ENCODE results near the gene IGSF23.

Gene IGSF23, protein sequence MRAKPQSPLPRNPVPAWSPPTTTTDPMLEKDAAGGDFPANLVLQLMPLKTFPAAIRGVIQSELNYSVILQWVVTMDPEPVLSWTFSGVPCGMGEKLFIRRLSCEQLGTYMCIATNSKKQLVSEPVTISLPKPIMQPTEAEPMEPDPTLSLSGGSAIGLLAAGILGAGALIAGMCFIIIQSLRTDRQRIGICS

DNA sequence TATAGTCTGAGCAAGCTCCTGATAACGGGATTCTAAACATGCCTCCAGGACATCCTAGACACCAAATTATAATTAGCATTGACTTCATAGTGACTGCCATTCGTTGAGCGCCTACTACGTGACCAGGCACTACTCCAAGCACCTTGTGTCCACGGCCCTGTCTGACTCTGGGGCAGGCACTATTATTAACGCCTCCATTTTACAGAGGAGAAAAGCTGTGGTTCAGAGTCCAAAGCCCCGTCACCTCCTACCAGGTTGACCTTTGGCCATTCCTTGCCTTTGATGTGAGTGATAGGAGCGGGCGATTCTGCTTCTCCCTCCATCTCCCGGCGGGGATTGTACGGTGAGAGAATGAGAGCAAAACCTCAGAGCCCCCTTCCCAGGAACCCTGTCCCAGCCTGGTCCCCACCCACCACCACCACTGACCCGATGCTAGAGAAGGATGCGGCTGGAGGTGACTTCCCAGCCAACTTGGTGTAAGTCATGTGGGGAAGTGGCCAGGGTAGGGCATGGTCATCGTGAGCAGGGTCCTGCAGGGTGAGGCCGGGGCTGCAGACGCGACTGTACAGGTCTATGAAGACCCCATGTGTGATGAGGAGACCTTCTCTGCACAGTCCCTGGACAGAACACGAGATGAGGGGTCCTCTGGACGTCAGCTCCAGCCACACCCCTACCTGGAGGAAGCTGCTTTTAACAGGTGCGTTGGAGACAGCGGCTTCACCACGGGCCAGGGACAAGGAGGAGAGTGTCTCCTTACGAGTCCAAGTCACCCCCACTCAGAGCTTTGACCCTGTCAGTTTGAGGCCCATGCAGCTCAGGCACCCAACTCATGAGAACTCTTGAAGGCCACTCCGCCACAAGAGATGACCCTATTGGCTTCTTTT is at the start of gene IGSF23:
Gene IGSF23, plus strand, starts transcription at position 269 of the 884 bp plus-strand sequence. Its CDS starts 83 bp downstream, at position 352.
- no peak within 1 kb of the TSS for H3K4me3 Mint-ChIP-seq
- no peaks in the 10 kb centered on the region for H3K27me3 Mint-ChIP-seq (ENCODE audit: low read depth)
- H3K36me3 Mint-ChIP-seq (ENCODE audit: low read depth), result no peaks in the 10 kb centered on the region
- H3K4me1 Mint-ChIP-seq (ENCODE audit: low read depth), result no peaks in the 10 kb centered on the region
- no peaks in the 10 kb centered on the region for H3K9me3 Mint-ChIP-seq
- H3K27ac Mint-ChIP-seq, result no peak within 1 kb of the TSS

DNA sequence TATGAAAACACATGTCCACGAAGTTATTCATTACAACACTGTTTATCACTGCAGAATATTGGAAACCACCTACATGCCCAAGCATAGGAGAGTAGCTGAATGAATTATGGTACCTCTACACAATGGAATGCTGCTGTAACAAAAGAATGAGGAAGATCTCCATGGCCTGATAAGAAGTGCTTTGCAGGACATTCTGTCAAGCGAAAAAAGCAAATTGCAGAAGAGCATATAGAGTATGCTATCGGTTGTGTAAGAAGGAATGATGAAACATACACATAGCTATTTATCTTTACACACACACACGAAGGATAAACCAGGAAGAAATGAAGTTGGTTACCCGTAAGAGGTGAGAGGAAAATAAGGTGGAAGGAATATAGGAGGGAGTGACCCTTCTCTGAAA is 46.4 kb upstream of the IGSF23 start:
- Mint-ChIP-seq H3K9me3 (no peaks in the 10 kb centered on the region), H3K27ac (no peak overlapping the region), H3K4me1 (ENCODE audit: low read depth) (no peaks in the 10 kb centered on the region), H3K27me3 (ENCODE audit: low read depth) (no peaks in the 10 kb centered on the region), H3K4me3 (no peak overlapping the region), H3K36me3 (ENCODE audit: low read depth) (no peaks in the 10 kb centered on the region)

DNA sequence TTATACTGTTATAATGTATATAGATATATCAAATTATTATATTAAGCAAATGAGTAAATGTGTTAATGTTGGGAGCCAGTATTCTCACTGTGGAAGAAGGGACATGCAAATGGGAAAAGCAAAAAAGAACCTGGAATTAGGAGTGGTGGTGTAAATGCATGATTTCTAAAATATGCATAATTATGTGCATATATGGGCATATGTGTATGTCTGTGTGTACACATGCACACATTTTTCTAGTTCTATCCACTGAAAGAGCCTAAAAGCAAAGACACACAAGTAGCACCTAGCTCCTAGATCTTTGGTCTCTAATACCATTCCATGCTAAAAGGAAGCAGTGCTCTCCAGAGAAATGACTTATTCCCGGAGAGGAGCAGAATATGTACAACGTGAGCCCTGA is 45.6 kb upstream of the IGSF23 start:
- no peaks in the 10 kb centered on the region for H3K4me1 Mint-ChIP-seq (ENCODE audit: low read depth)
- no peaks in the 10 kb centered on the region for H3K36me3 Mint-ChIP-seq (ENCODE audit: low read depth)
- H3K27me3 Mint-ChIP-seq (ENCODE audit: low read depth), result no peaks in the 10 kb centered on the region
- no peak overlapping the region for H3K27ac Mint-ChIP-seq
- no peaks in the 10 kb centered on the region for H3K9me3 Mint-ChIP-seq
- H3K4me3 Mint-ChIP-seq, result no peak overlapping the region

- Mint-ChIP-seq H3K27me3 (ENCODE audit: low read depth) (no peaks in the 10 kb centered on the region), H3K36me3 (ENCODE audit: low read depth) (no peaks in the 10 kb centered on the region), H3K9me3 (no peaks in the 10 kb centered on the region), H3K4me1 (ENCODE audit: low read depth) (no peaks in the 10 kb centered on the region), H3K4me3 (no peak overlapping the region), H3K27ac (no peak overlapping the region)
Measured at GRCh38 chr19:44570603-44570983, 42.8 kb upstream of the IGSF23 start.

- no peaks in the 10 kb centered on the region for H3K36me3 Mint-ChIP-seq (ENCODE audit: low read depth)
- H3K9me3 Mint-ChIP-seq, result no peaks in the 10 kb centered on the region
- no peaks in the 10 kb centered on the region for H3K27me3 Mint-ChIP-seq (ENCODE audit: low read depth)
- no peak overlapping the region for H3K4me3 Mint-ChIP-seq
- no peak overlapping the region for H3K27ac Mint-ChIP-seq
- no peaks in the 10 kb centered on the region for H3K4me1 Mint-ChIP-seq (ENCODE audit: low read depth)
Measured at GRCh38 chr19:44570984-44571684, 42.2 kb upstream of the IGSF23 start.

DNA sequence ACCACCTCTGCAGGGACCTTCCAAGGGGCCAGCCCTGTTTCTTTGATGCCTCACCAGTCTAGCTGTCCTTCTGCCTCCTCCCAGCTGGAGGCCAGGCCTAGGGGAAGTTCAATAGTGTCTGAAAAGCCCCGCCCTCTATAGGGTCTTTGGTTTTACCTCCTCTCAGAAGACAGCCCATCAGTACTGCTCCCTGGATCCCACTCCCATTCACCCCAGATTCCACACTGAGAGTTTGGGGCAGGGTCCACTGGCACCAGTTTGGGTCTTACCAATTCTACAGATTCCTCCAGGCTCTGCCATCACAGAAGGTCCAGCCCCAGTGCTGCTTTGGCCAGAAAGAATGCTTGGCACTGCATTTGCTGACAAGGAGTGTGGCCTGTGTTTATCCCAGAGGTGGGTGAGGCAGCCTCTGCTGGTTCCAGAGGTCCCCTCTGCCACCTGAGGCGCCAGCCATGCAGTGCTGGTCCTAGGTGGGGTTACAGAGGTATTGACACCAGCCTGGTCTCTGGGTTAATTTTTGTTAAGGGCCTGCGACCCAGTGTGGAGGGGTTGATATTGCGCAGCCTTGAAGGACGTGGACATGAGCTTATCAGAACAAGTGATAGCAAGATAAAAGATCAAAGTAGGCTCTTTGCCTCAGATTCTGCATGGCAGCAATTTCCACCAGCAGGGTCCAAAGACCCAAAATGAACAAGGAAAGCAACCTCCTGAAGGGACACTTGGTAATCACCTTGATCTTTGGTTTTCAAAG is 41.4 kb upstream of the IGSF23 start:
- H3K9me3 Mint-ChIP-seq, result no peaks in the 10 kb centered on the region
- no peak overlapping the region for H3K4me3 Mint-ChIP-seq
- H3K27ac Mint-ChIP-seq, result no peak overlapping the region
- H3K36me3 Mint-ChIP-seq (ENCODE audit: low read depth), result no peaks in the 10 kb centered on the region
- H3K4me1 Mint-ChIP-seq (ENCODE audit: low read depth), result no peaks in the 10 kb centered on the region
- H3K27me3 Mint-ChIP-seq (ENCODE audit: low read depth), result no peaks in the 10 kb centered on the region

GRCh38 chr19:44572581-44572900 is 40.8 kb upstream of the IGSF23 start:
- Mint-ChIP-seq H3K27ac (no peak overlapping the region), H3K36me3 (ENCODE audit: low read depth) (no peaks in the 10 kb centered on the region)

GRCh38 chr19:44573183-44573582 is 40.2 kb upstream of the IGSF23 start:
- H3K4me3 Mint-ChIP-seq, result no peak overlapping the region
- no peaks in the 10 kb centered on the region for H3K27me3 Mint-ChIP-seq (ENCODE audit: low read depth)
- no peaks in the 10 kb centered on the region for H3K4me1 Mint-ChIP-seq (ENCODE audit: low read depth)
- H3K27ac Mint-ChIP-seq, result no peak overlapping the region
- H3K9me3 Mint-ChIP-seq, result peaks cover 1% of the 10 kb centered on the region
- H3K36me3 Mint-ChIP-seq (ENCODE audit: low read depth), result no peaks in the 10 kb centered on the region

More at GRCh38 chr19:44572581-44572900, 40.8 kb upstream of the IGSF23 start:
- Mint-ChIP-seq H3K4me1 (ENCODE audit: low read depth) (no peaks in the 10 kb centered on the region), H3K4me3 (no peak overlapping the region), H3K27me3 (ENCODE audit: low read depth) (no peaks in the 10 kb centered on the region), H3K9me3 (no peaks in the 10 kb centered on the region)

DNA sequence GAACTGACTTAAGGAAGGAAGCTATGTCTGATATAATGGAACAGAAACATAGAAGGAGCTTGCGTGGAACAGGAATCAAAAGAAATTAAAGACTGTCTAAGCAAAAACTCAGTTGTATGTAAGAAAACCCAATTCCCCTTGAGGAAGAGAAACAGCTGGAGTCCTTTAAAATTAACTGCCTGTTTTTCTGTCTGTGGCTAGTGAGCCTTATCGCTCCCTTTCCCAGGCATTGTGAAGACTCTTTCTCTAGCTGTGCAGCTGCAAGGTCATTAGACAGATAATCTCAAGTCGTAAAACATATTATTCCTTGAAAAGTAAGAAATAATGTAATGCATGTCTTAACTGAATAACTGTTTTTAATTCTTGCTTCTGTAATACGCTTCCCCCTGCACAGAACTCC is 39.7 kb upstream of the IGSF23 start:
- H3K9me3 Mint-ChIP-seq, result peaks cover 6% of the 10 kb centered on the region
- no peaks in the 10 kb centered on the region for H3K4me1 Mint-ChIP-seq (ENCODE audit: low read depth)
- H3K27me3 Mint-ChIP-seq (ENCODE audit: low read depth), result no peaks in the 10 kb centered on the region
- H3K27ac Mint-ChIP-seq, result no peak overlapping the region
- H3K4me3 Mint-ChIP-seq, result no peak overlapping the region
- H3K36me3 Mint-ChIP-seq (ENCODE audit: low read depth), result no peaks in the 10 kb centered on the region

DNA sequence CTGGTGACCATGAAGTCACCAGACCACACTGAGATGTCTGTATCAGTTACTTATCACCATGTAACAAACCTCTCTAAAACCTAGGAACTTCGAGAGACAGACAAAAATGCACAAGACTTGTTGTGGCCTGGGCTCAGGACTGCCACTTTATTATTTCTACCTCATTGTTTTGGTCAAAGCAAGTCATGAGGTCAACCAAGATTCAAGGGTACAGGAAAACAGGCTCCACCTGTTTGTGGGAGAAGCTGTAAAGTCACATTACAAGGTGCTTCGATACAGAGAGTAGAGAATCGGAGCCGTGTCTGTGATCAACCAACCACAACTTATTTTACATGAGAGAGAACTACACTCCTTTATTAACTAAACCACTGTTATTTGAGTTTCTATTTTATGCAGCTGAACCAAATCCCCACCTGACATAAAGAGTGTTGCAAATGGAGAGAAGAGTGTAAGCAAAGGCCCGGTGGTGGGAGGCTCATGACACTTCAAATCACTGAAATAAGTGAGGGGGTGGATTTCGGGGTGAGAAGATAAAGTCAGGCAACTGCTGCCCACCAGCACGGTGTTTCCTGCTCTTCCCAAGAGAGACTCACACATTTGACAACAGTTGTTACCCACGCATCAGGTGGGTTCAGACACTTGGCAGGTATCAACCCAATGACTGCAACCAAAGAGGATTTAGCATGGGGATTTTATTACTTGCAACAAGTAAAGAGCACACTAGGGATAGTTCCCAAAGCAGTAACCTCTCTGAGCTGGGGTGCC is 39.0 kb upstream of the IGSF23 start:
- no peaks in the 10 kb centered on the region for H3K27me3 Mint-ChIP-seq (ENCODE audit: low read depth)
- H3K27ac Mint-ChIP-seq, result no peak overlapping the region
- H3K9me3 Mint-ChIP-seq, result peaks cover 7% of the 10 kb centered on the region
- no peaks in the 10 kb centered on the region for H3K36me3 Mint-ChIP-seq (ENCODE audit: low read depth)
- H3K4me1 Mint-ChIP-seq (ENCODE audit: low read depth), result no peaks in the 10 kb centered on the region
- no peak overlapping the region for H3K4me3 Mint-ChIP-seq

GRCh38 chr19:44575116-44575700 is 38.2 kb upstream of the IGSF23 start:
- Mint-ChIP-seq H3K27me3 (ENCODE audit: low read depth) (no peaks in the 10 kb centered on the region), H3K4me1 (ENCODE audit: low read depth) (no peaks in the 10 kb centered on the region), H3K36me3 (ENCODE audit: low read depth) (no peaks in the 10 kb centered on the region), H3K27ac (no peak overlapping the region), H3K4me3 (no peak overlapping the region), H3K9me3 (peaks cover 7% of the 10 kb centered on the region)

DNA sequence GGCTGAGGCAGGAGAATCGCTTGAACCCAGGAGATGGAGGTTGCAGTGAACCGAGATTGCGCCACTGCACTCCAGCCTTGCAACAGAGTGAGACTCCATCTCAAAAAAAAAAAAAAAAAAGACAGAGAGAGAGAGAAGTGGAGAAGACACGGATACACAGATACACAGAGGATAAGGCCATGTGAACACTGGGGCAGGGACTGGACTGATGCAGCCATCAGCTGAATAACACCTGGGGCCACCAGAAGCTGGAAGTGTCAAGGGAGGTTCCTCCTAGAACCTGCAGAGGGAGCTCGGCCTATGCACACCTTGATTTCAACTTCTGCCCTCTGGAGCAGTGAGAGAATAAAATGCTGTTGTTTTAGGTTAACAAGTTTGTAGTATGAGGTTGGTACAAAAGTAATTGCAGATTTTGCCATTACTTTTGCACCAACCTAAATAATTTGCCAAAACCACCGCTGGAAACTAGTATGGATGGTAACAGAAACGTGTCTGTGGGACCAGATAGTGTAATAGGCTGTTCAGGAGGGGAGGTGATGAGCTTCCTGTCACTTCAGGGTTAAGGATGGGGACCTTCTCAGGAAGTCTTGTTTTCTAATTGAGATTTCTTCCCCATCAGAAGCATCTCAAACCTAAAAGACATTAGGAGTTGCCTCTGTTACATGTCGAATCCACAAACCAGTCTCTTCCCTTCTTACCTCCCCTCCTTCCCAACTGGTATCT is 36.4 kb upstream of the IGSF23 start:
- peaks cover 12% of the 10 kb centered on the region for H3K9me3 Mint-ChIP-seq
- no peaks in the 10 kb centered on the region for H3K4me1 Mint-ChIP-seq (ENCODE audit: low read depth)
- H3K27me3 Mint-ChIP-seq (ENCODE audit: low read depth), result no peaks in the 10 kb centered on the region

DNA sequence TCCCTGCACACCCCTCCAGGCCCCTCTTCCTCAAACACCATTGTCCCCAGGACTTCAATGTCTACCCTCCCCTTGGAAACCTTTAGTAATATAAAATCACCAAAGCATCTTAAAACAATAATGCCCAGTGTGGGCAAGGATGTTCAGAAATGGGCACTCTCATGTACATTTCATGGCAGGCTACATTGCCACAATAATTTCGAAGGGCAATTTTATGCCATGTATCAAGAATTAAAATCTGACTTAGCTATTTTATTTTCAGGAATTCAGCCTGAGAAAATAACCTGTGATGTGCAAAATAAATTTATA is 35.8 kb upstream of the IGSF23 start:
- H3K27ac Mint-ChIP-seq, result no peak overlapping the region
- H3K9me3 Mint-ChIP-seq, result peaks cover 12% of the 10 kb centered on the region
- H3K4me1 Mint-ChIP-seq (ENCODE audit: low read depth), result no peaks in the 10 kb centered on the region
- no peaks in the 10 kb centered on the region for H3K36me3 Mint-ChIP-seq (ENCODE audit: low read depth)
- no peaks in the 10 kb centered on the region for H3K27me3 Mint-ChIP-seq (ENCODE audit: low read depth)
- H3K4me3 Mint-ChIP-seq, result no peak overlapping the region

More for the DNA sequence above, 36.4 kb upstream of the IGSF23 start:
- Mint-ChIP-seq H3K27ac (no peak overlapping the region), H3K4me3 (no peak overlapping the region), H3K36me3 (ENCODE audit: low read depth) (no peaks in the 10 kb centered on the region)

All from T-helper 1 cell treated with Interleukin-12 subunit alpha and Interleukin-12 subunit beta and Interleukin-4 antibody, amounts not matched to agents 30 μg/mL and 1 μg/mL, for 36 hours (primary cell).